Stromal cell of bone marrow (primary cell): Measurements from ENCODE around the gene ZNF846.
"Not testable (repeated sequence)": the region's sequence is repeated elsewhere in the genome, so short reads cannot be mapped to it uniquely, and the experiment has no call there.

ENCODE experiments used
- DNase-seq: peaks from one replicate; pipeline ENCODE4 v3.0.0-alpha.2; 2012; ENCODE audit warnings: low read depth

ZNF846 gene

GRCh38 chr19:9768175-9769112, at the start of gene ZNF846:
Gene ZNF846 (minus strand): TSS chr19:9768738. CDS start chr19:9764950, 3,788 bp downstream.
- DNase-seq, result peak; percentile 91

DNA sequence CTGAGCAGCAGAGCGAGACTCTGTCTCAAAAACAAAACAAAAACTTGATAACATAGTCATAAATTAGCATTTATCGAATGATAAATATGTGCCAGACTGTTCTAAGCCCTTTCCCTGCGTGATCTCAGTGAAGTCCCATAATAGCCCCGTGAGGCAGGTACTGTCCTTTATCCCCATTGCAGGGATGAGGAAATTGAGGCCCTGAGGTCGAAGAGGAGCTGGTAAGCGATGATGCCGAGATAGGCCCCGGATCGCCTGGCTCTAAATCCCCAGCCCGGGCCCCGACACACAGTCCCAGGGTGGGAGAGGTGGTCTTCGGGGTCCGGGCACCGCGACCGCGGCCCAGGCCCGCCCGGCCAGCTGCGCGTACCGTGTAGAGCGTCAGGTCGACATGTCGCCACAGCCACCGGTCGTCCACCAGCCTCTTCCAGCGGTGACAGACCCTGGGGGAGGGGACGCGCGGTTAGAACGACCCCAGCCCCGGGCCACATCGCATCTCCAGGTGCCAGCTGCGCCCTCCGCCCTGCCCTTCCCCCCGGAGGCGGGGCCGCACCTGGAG, 49.7 kb upstream of the ZNF846 start:
- DNase-seq, result no peak

DNA sequence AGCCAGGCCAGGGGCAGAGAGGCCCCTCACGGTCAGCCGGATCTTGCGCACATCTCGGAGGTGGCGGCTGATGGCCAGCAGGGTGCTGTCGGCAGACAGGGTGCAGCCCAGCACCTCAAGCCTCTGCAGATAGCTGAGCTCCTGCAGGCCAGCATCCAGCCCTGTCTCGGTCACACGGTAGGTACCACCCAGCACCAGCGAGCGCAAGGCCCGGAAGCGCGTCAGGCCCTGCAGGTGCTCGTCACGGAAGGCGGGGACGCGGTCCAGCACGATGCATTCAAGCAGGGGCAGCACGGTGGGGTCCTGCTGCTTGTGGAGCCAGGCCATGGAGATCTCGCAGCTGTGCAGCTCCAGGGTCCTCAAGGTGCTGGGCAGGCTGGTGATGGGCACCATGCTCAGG, 42.6 kb upstream of the ZNF846 start:
- DNase-seq, result no peak

DNA sequence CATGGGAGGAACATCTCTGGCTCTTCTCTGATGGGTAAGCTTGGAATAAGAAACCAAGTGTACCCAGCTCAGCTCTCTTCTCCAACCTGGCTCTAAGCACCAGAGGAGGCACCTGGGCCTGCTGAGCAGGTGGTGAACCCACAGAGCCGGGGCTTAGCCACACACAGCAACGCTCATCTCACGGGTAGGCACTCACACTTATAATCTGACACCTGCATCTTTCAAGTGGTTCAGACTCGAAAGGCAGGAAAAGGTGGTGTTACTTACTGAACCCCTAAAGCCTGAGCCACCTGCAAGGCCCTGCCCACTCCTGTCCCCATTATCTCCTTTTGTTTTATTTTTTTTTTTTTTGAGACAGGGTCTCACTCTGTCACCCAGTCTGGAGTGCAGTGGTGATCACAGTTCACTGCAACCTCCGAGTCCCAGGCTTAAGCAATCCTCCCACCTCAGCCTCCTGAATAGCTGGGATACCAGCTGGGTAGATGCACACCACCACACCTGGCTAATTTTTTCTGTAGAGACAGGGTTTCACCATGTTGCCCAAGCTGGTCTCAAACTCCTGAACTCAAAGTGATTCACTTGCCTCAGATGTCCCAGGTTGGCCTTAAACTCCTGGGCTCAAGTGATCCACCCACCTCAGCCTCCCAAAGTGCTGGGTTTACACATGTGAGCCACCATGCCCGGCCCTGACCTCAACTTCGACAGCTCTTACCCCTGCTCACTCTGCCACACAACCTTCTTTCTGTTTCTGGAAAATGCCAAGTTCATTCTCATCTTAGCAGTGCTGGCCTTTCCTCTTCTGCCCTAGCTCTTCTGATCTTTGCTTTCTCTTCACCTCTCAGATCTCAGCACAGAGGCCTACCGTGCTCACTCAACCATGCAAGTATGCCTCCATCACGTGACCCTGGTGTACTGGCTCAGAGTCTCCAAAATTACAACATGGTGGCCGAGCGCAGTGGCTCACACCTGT, 40.6 kb upstream of the ZNF846 start:
- no peak for DNase-seq

GRCh38 chr19:9806803-9807202, 38.3 kb upstream of the ZNF846 start:
- no peak for DNase-seq

GRCh38 chr19:9801976-9802375, 33.4 kb upstream of the ZNF846 start:
- DNase-seq, result no peak

DNA sequence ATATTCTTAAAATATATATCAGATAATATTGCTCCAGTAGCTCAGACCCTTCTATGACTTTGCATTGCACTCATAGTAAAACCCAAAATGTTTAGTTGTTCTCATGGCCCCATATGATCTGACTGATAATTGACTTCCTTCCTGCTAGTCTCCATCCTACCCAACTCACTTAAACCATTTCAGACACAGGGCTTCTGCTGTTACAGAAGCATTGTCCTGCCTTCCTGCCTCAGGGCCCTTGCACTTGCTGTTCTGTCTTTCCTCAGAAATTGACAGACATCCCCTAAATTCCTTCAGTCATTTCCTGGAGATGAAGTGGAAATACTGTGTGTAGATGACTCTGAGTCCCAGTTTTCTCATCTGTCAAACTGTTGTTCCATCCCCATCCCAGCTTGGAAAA, 30.6 kb upstream of the ZNF846 start:
- DNase-seq, result no peak

DNA sequence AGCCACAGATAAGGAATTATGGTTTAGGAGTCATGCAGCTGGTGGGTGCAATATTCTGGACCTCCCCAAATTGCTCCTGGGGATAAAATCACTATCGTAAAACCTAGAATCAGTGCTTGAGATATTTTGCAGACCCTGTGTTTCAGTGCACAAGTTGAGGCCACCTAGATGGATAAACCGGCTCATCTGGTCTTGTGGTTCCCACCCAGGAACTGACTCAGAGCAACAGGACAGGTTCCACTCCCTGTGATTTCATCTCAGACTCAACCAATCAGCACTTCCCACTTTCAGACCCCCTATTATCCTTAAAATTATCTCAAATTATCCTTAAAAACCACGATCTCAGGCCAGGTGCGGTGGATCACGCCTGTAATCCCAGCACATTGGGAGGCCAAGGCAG, 29.3 kb upstream of the ZNF846 start:
- no peak for DNase-seq

DNA sequence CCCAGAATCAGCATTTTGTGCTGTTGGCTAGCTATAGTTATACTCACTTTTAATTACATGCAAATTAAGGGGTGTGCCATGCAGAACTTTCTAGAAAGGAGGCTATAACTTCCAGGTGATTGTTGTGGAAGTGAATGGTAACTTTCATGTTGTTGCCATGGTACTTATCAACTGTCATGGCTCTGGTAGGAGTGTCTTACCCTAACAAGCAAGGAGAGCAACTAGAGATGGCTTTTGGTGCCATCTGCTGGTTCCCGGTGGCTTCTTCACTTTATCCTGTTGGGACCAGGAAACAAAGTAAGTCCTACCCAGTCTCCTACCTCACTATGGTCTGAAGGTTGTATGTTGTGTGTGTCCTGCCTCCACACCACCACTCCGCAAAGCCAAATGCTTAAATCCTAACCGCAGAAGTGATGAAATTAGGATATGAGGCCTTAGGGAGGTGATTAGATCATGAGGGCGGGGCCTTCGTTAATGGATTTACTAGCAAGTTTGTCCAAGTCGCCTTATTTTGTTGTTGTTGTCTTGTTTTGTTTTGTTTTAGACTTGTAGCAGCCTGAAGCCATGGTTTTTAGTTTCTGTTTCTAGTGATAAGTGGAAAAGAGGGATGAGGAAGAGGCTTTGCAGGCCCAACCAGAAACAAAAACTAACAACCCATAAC, 27.7 kb upstream of the ZNF846 start:
- peak; percentile 84 for DNase-seq

DNA sequence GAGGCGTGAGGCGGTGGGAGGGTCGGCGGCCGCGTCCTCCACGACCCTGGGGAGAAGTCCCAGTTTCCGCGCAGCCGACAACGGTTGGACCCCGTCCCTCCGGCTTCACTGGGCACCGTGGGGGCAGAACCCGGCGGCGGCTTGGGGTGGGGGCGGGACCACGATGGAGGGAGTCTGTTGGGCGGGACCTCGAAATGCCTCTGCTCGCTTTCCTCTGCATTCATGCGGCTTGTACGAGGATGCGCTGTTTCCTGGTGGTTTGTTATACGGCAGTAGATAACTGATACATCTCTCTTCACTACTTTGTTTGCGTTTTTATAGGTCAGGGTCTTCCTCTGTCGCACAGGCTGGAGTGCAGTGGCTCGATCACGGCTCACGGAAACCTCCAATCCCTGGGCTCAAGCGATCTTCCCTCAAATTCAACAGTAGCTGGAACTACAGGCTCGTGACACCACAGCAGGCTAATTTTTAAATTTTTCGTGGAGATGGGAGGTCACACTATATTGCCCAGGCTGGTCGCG, 24.6 kb upstream of the ZNF846 start:
- DNase-seq, result peak; percentile 18

DNA sequence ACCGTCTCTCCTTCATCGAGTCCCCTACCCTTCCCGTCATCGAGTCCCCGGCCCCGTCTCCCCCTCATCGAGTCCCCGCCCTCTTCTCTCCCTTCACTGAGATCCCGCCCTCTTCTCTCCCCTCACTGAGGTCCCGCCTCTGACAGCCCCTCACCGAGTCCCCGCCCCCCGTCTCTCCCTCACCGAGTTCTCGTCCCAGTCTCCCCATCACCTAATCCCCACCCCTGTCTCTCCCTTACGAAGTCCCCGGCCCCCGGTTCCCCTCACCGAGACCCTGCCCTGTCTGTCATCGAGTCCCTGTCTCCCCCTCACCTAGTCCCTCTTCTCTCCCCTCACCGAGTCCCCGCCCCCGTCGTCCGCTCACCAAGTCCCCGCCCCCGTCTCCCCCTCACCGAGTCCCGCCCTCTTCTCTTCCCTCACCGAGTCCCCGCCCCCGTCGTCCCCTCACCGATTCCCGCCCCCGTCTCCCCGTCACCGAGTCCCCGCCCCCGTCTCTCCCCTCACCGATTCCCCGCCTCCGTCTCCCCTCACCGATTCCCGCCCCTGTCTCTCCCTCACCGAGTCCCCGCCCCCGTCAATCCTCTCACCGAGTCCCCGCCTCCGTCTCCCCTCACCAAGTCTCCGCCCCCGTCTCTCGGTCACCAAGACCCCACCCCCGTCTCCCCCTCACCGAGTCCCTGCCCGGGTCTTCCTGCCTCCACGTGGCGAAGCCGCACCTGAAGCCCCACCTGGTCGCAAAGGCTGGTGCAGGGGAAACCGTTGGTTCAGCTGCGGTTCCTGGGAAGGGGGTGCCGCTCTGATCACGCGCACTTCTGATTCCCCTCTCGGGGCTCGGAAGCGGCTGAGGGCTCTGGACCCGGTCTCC, 23.9 kb upstream of the ZNF846 start:
- DNase-seq, result peak; percentile 84

DNA sequence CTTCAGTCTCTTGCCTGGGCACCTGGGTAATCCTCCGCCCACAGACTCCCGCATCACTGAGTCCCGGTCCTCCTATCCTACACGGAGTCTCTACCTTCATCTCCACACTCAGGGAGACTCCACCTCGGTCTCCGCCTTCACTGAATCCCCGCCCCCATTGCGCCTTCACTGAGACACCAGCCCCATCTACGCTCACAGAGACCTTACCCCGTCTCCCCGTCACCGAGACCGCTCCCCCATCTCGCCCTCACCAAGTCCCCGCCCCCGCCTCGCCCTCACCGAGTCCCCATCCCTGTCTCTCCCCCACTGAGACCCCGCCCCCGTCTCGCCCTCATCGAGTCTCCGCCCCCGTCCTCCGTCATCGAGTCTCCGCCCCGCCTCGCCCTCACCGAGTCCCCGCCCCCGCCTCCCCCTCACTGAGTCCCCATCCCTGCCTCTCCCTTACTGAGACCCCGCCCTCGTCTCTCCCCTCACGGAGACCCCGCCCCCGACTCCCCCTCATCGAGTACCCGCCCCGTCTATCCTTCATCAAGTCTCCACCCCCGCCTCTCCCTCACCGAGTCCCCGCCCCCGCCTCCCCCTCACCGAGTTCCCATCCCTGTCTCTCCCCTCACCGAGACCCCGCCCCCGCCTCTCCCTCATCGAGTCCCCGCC, 23.1 kb upstream of the ZNF846 start:
- peak; percentile 93 for DNase-seq

GRCh38 chr19:9791073-9791367, 22.5 kb upstream of the ZNF846 start:
- DNase-seq, result not testable (repeated sequence)

DNA sequence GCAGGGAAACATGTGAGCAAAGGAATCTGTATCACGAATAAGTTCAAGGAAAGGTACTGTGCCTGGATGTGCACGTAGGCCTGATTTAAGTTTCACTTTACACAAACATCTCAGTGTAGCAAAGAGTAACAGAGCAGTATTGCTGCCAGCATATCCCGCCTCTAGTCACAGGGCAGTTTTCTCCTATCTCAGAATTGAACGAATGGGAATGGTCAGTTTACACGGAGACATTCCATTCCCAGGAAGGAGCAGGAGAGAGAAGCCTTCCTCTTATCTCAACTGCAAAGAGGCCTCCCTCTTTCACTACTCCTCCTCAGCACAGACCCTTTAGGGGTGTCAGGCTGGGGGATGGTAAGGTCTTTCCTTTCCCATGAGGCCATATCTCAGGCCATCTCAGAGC, 21.0 kb upstream of the ZNF846 start:
- not testable (repeated sequence) for DNase-seq

DNA sequence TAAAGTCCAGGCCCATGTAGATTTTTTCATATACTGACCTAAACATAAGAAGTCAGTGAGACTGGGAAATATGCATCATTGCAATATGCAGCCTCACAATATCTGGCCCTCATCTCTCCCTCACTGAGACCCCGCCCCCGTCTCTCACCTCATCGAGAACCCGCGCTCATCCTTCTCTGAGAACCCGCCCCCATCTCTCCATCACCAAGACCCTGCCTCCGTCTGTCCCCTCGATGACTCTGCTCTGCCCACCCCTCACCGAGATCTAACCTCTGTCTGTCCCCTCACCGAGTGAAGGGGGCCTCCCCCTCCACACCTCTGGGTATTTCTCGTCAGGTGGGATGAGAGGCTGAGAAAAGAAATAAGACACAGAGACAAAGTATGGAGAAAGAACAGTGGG, 20.5 kb upstream of the ZNF846 start:
- no peak for DNase-seq

- DNase-seq, result not testable (repeated sequence)
These were observed 20.1 kb upstream of the ZNF846 start for GRCh38 chr19:9788604-9789003.

DNA sequence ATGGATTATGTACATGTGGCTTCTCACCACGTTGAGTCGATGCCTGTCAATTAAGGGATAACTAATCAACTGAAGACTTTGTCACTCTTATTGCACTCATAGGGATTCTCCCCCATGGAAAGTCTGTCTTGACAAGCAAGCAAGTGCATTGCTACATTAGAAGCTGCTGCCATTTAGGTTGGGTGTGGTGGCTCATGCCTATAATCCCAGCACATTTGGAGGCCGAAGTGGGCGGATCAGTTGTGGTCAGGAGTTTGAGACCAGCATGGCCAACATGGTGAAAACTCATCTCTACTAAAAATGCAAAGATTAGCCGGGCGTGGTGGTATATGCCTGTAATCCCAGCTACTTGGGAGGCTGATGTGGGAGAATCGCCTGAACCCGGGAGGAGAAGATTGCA, 18.3 kb upstream of the ZNF846 start:
- DNase-seq, result no peak

DNA sequence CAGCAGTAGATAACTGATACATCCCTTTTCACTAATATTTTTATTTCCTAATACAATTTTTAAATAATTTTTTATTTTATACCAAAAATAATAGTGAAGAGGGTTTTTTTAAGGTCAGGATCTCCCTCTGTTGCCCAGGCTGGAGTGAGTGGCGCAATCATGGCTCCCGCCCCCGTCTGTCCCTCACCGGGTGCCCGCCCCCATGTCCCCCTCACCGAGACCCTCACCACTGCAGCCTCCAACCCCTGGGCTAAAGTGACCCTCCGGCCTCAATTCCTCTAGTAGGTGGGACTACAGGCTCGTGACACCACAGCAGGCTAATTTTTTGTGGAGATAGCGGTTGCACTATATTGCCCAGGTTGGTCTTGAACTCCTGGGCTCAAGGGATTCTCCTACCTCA, 17.8 kb upstream of the ZNF846 start:
- DNase-seq, result no peak

DNA sequence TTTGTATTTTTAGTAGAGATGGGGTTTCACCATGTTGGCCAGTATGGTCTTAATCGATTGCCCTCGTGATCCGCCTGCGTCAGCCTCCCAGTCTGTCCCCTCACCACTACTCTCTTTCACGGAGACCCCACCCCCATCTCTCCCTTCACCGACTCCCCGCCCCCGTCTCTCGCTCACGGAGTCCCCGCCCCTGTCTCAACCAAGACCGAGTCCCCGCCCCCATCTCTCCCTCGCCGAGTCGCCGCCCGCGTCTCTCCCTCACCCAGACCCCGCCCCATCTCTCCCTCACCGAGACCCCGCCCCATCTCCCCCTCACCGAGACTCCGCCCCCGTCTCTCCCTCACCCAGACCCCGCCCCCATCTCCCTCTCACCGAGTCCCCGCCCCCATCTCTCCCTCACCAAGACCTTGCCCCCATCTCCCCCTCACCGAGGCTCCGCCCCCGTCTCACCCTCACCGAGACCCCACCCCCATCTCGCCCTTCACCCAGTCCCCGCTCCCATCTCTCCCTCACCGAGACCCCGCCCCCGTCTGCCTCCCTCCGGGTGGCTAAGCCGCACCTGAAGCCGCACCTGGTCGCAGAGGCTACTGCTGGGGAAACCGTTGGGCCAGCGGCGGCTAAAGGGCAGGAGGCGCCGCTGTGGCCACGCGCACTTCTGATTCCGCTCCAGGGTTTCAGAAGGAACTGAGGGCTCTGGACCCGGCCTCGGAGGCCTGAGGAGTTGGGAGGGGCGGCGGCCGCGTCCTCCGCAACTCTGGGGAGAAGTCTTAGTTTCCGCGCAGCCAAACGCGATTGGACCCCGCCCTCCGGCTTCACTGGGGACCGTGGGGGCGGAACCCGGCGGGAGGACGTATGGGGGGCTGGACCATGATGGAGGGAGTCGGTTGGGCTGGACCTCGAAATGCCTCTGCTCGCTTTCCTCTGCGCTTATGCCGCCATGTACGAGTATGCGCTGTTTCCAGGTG, 17.1 kb upstream of the ZNF846 start:
- DNase-seq, result peak; percentile 86
